C1 segment of cervical spinal cord (tissue), 14 donors: ENCODE results near the gene TCHP.

Experiments
- DNase-seq, 14 donors: peaks; one replicate each; lab custom pipeline; 2025; lab: John Stamatoyannopoulos, UW

TCHP gene

DNA sequence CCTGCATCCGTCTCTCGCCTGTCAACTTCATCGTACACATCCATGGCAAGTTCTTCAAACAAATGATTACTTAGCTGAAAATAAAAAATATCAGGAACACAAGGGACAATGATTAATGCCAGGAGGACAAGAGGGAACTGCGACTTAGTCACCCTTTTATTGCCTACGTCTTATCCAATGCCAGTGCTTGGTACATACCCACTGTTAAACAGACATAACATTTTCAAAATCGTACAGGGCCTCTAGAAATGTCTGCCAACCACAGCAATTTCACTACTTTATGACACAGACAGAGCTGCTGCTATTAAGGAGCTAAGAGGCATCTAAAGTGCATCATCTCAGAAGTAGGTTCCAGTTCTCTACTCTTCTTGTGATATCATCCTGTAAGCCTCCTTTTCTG lies 61.5 kb downstream of the TCHP start:
- DNase-seq = no peak

DNA sequence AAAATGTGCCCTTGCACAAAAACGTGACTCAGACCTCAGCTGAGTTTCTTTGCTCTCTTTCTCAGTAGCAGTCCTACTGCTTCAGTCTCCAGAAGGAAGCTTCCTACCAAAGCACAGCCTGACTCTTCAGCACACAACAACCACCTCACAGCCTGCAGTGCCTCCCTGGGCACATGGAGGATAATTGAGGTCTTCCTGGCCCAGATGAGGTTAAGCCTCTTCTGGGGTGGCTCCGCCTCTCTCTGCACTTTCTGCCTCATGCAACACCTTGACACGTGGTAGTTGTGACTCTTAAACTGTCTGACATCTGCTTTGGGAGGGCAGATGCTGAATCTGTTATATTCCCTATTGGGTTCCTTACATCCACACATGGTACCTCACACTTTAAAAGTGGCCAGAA lies 62.3 kb downstream of the TCHP start:
- DNase-seq = no peak

DNA sequence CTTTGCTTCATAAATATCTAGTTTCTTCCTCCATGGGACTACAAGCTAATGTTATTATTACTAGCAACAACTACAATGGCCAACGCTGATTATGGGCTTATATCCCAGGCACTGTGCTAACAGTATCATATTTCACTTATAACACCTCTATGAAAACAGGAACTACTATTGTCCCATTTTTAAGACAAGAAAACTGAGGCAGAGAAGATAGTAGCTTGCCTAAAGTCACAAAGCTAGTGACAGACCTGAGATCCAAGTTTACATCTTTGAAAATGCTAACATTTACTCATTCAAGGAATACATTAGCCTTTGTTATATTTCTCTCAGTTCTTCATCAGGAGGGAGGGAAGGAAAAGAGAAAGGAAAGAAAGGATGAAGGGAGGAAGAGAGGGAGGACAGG lies 63.3 kb downstream of the TCHP start:
- no peak for DNase-seq

DNA sequence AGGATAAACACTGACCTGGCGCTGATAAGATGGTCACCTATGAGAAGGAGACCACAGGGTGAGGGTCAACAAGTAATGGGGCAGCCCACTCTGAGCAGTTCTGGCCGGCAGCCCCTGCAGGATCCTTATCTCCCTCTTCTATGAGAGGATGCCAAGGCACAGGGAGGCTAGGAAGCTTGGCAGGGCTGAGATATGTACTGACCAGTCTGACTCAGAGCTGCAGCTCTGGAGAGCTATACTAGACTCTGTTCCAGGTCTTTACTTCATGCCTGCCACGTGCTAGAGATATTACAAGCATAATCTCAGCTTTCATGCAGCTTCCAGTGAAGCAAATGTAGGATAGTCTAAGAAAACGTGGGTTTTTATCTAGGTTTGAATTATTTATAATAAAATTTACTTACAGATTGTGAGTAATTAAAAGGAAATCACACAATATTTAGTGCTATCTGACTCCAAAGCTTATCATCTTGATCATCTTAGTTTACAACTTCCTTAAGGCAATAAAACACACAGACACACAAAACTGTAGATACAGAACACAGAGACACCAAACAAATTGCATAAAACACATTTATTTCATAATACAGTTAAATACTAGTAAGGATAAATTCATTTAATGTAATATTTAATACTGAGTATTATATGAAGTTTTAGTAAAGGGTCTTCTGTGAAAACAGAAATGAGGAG lies 63.8 kb downstream of the TCHP start:
- DNase-seq = no peak

DNA sequence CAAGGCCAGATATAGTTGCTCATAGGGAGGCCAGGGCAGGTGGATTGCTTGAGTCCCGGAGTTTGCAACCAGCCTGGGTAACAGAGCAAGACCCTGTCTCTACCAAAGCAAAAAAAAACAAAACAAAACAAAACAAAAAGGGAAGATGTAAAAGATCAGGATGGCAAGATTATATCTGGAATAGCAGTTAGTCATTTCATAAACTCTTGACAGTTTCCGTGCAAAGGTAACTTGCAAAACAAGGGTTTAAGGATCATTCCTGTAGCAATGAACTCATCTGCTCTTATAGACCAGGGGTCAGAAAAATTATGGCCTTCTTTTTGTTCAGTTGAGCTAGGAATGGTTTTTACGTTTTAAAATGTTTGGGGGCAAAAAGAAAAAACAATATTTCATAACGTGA lies 66.5 kb downstream of the TCHP start:
- DNase-seq = no peak

DNA sequence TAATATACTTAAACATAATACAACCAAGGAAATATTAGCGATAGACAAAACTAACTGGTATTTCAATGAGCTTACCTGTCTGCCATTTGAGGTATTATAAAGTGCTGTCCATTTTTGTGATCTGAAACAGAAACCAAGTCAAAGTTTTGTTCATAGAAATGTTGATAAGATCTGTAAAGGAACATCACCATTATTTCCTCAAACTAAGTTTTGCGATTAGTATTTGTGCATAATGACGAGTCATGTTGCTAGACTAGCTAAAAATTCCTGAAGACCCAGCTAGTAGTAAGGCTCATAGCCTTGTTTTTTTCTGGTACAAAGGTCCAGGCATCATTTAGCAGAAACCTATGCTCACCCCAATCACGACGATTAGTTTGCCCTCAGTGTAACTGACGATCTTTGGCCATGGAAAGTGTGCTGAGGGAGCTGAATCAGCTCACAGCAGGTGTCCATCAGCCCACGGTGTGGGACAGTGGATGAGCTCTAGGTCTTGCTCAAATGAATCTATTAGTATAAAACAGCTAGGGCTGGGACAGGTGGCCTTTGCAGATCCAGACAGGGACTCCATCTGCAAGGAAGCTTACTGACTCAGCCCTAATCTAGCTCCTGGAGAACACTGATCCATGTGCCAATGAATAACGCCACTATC lies 67.4 kb downstream of the TCHP start:
- no peak for DNase-seq
